DND-41 (cell line): Measurements from ENCODE around the gene PRKCA.
"Not testable (repeated sequence)": the region's sequence is repeated elsewhere in the genome, so short reads cannot be mapped to it uniquely, and the experiment has no call there.

Experiments
- ATAC-seq: fragments of 200-7000 bp; cut with Tn5 transposase; 3 replicates; pipeline ENCODE4 v1.9.1; 2021; ENCODE audit warnings: low read depth; ENCODE audit not compliant: insufficient read depth
- DNase-seq: peaks from one replicate; pipeline ENCODE4 v3.0.0-alpha.2; 2020
- H2AFZ ChIP-seq: 2 replicates; pipeline ENCODE4 v1.6.0; 2012; ENCODE audit warnings: low read depth, low read length
- H3K27ac ChIP-seq: 2 replicates; pipeline ENCODE4 v1.5.1; 2012; ENCODE audit warnings: low read length, inconsistent platforms
- H3K27me3 ChIP-seq: fragments of 200-600 bp; sonication (generic); 2 replicates; pipeline ENCODE4 v1.6.0; 2012; ENCODE audit warnings: low read length, mild to moderate bottlenecking, inconsistent platforms; ENCODE audit not compliant: insufficient read depth, poor library complexity
- H3K36me3 ChIP-seq: 2 replicates; pipeline ENCODE4 v1.5.1; 2012; ENCODE audit warnings: low read length, inconsistent platforms; ENCODE audit not compliant: insufficient read depth
- H3K4me1 ChIP-seq: 2 replicates; pipeline ENCODE4 v1.5.1; 2012; ENCODE audit warnings: mild to moderate bottlenecking, low read length; ENCODE audit not compliant: insufficient read depth
- H3K4me2 ChIP-seq: 2 replicates; pipeline ENCODE4 v1.6.0; 2012; ENCODE audit warnings: mild to moderate bottlenecking, moderate library complexity, low read length, inconsistent platforms; ENCODE audit not compliant: insufficient read depth
- H3K4me3 ChIP-seq, 2 experiments: fragments of 200-600 bp in 1 of 2; shearing (Covaris generic) in 1 of 2; 2 replicates each; pipeline ENCODE4 v1.5.1; 2012 to 2016; ENCODE audit warnings: inconsistent platforms in 2 of 2, low read length in 2 of 2, mild to moderate bottlenecking in 2 of 2, low read depth in 1 of 2, moderate library complexity in 1 of 2
- H3K79me2 ChIP-seq: 2 replicates; pipeline ENCODE4 v1.6.0; 2012; ENCODE audit warnings: low read length, inconsistent platforms; ENCODE audit not compliant: insufficient read depth
- H3K9ac ChIP-seq: 2 replicates; pipeline ENCODE4 v1.6.0; 2012; ENCODE audit warnings: low read depth, mild to moderate bottlenecking, inconsistent platforms, low read length, moderate library complexity
- H3K9me3 ChIP-seq: 2 replicates; pipeline ENCODE4 v1.5.1; 2012; ENCODE audit warnings: low read length, moderate library complexity, mild to moderate bottlenecking, inconsistent platforms; ENCODE audit not compliant: insufficient read depth, severe bottlenecking
- H4K20me1 ChIP-seq: 2 replicates; pipeline ENCODE4 v1.6.0; 2012; ENCODE audit warnings: low read length; ENCODE audit not compliant: insufficient read depth
- CTCF ChIP-seq: IDR thresholded peaks from 2 replicates; pipeline ENCODE4 v1.5.1; 2012; ENCODE audit warnings: borderline replicate concordance, low read length, moderate library complexity, mild to moderate bottlenecking; ENCODE audit not compliant: poor library complexity, severe bottlenecking; ENCODE audit errors: extremely low read depth
- EZH2 ChIP-seq: IDR thresholded peaks from 3 replicates; pipeline ENCODE4 v1.6.1; 2012; ENCODE audit warnings: borderline replicate concordance, low read depth, mild to moderate bottlenecking, moderate library complexity, low read length, inconsistent platforms; ENCODE audit not compliant: severe bottlenecking

Gene PRKCA

GRCh38 chr17:66487981-66488468, 185.6 kb downstream of the PRKCA start:
- H3K27ac ChIP-seq: no peak overlapping the region
- peaks cover 11% of the 10 kb centered on the region for H3K79me2 ChIP-seq
- H3K9ac ChIP-seq: no peak overlapping the region
- H4K20me1 ChIP-seq: peaks cover 5% of the 10 kb centered on the region; the same call in 1 of the 2 replicates
- no peak for ATAC-seq
- DNase-seq: no peak
- H3K4me3 ChIP-seq: no peak overlapping the region
- no peak overlapping the region for H3K4me2 ChIP-seq
- no peaks in the 10 kb centered on the region for H3K27me3 ChIP-seq
- no peak overlapping the region for H2AFZ ChIP-seq
- no peaks in the 10 kb centered on the region for H3K4me1 ChIP-seq
- TF ChIP-seq CTCF: no peak
- TF ChIP-seq EZH2: no peak
- no peaks in the 10 kb centered on the region; the same call in 1 of the 2 replicates for H3K36me3 ChIP-seq
- H3K9me3 ChIP-seq: no peaks in the 10 kb centered on the region

GRCh38 chr17:66488864-66489263, 186.5 kb downstream of the PRKCA start:
- H3K27me3 ChIP-seq: no peaks in the 10 kb centered on the region
- DNase-seq (no peak), ATAC-seq (no peak)
- no peak overlapping the region for H3K4me3 ChIP-seq
- peaks cover 7% of the 10 kb centered on the region for H3K4me1 ChIP-seq
- H3K9ac ChIP-seq: no peak overlapping the region
- no peaks in the 10 kb centered on the region; the same call in 1 of the 2 replicates for H3K36me3 ChIP-seq
- TF ChIP-seq CTCF (no peak), EZH2 (no peak)
- H3K79me2 ChIP-seq: peaks cover 11% of the 10 kb centered on the region
- H2AFZ ChIP-seq: no peak overlapping the region
- peaks cover 5% of the 10 kb centered on the region; the same call in 1 of the 2 replicates for H4K20me1 ChIP-seq
- H3K4me2 ChIP-seq: no peak overlapping the region
- H3K9me3 ChIP-seq: no peaks in the 10 kb centered on the region
- no peak overlapping the region for H3K27ac ChIP-seq

GRCh38 chr17:66489576-66489975, 187.2 kb downstream of the PRKCA start:
- not testable (repeated sequence) for H3K4me3 ChIP-seq, ATAC-seq, H3K27ac ChIP-seq, DNase-seq, H3K9ac ChIP-seq, H4K20me1 ChIP-seq, H3K27me3 ChIP-seq, H3K36me3 ChIP-seq, H3K9me3 ChIP-seq, H3K4me2 ChIP-seq, H2AFZ ChIP-seq
- peaks cover 14% of the 10 kb centered on the region for H3K4me1 ChIP-seq
- peaks cover 11% of the 10 kb centered on the region for H3K79me2 ChIP-seq

GRCh38 chr17:66491213-66491612, 188.8 kb downstream of the PRKCA start:
- Histone ChIP-seq H3K9ac (no peak overlapping the region), H3K4me3 (no peak overlapping the region), H4K20me1 (no peaks in the 10 kb centered on the region), H3K27me3 (no peaks in the 10 kb centered on the region), H3K27ac (no peak overlapping the region), H3K4me2 (no peak overlapping the region), H3K9me3 (no peaks in the 10 kb centered on the region), H3K79me2 (peaks cover 4% of the 10 kb centered on the region), H3K4me1 (peaks cover 17% of the 10 kb centered on the region), H3K36me3 (no peaks in the 10 kb centered on the region), H2AFZ (no peak overlapping the region)
- peak; percentile 25; the same call in 2 of the 3 replicates for ATAC-seq
- DNase-seq: peak; percentile 43
- TF ChIP-seq CTCF (no peak), EZH2 (no peak)
